HCT116 (cell line): ENCODE data around the gene AXL. TPM values are rescaled to one million over a fixed set of nuclear protein-coding genes. Genes with fewer than 3 reads are reported as not detected.

Experiments
- ATAC-seq: fragments of 200-7000 bp; cut with Tn5 transposase; 2 replicates; pipeline ENCODE4 v1.9.1; 2020; ENCODE audit warnings: mild to moderate bottlenecking, moderate library complexity
- BruUV-seq: library from RNA; stranded (reverse); fragments of 400-500 nt; replicated peaks from 2 replicates; lab custom pipeline; 2021; lab: Mats Ljungman, UMichigan
- CTCF ChIA-PET: fragments of 300-600 bp; sonication (Branson Sonifier 250); formaldehyde crosslinking; loops from one replicate; lab custom pipeline; 2021; ENCODE audit warnings: antibody characterized with exemption; lab: Charles Lee
- POLR2A ChIA-PET: fragments of 300-600, 350-600 bp; sonication (Branson Sonifier 250); formaldehyde crosslinking; loops from one replicate; lab custom pipeline; 2021; ENCODE audit warnings: antibody characterized with exemption; lab: Charles Lee
- RAD21 ChIA-PET, 2 experiments: fragments of 300-600 bp; sonication (Branson Sonifier 250); formaldehyde crosslinking; loops; one replicate each; lab custom pipeline; 2023; ENCODE audit warnings: low total read pairs in 2 of 2; ENCODE audit not compliant: uncharacterized antibody in 2 of 2, unreplicated experiment in 2 of 2, low non-redundant PET in 1 of 2; lab: Charles Lee
- DNase-seq: peaks from one replicate; pipeline ENCODE4 v3.0.0-alpha.2; 2010; ENCODE audit warnings: low read depth, low spot score
- H2AFZ ChIP-seq: fragments of 200-600 bp; shearing (Covaris generic), sonication (generic); 2 replicates; pipeline ENCODE4 v1.6.1; 2017; ENCODE audit warnings: low read depth, mixed run types, mixed read lengths, antibody characterized with exemption, low read length; ENCODE audit not compliant: poor library complexity, severe bottlenecking
- H3K27ac ChIP-seq: 2 replicates; pipeline ENCODE4 v1.5.1; 2012; ENCODE audit warnings: low read depth, low read length
- H3K27me3 ChIP-seq: fragments of 200-600 bp; sonication (generic); 2 replicates; pipeline ENCODE4 v1.6.1; 2016; ENCODE audit warnings: mixed run types, low read length, mixed read lengths; ENCODE audit not compliant: insufficient read depth
- H3K36me3 ChIP-seq, 2 experiments: fragments of 200-500 bp in 1 of 2; fragments of 200-600 bp in 1 of 2; sonication (Bioruptor generic) in 1 of 2; sonication (generic) in 1 of 2; 2 replicates each; pipeline versions ENCODE4 v1.5.1 to v1.6.1; 2014 to 2016; ENCODE audit warnings: low read length in 2 of 2, inconsistent platforms in 1 of 2, mixed read lengths in 1 of 2, mixed run types in 1 of 2; ENCODE audit not compliant: insufficient read depth in 2 of 2, control insufficient read depth in 1 of 2
- H3K4me1 ChIP-seq, 2 experiments: fragments of 200-600 bp in 1 of 2; sonication (generic) in 1 of 2; 2 replicates each; pipeline versions ENCODE4 v1.5.1 to v1.6.1; 2012 to 2017; ENCODE audit warnings: low read length in 2 of 2, inconsistent platforms in 1 of 2, mild to moderate bottlenecking in 1 of 2, mixed read lengths in 1 of 2, mixed run types in 1 of 2, moderate library complexity in 1 of 2; ENCODE audit not compliant: insufficient read depth in 2 of 2, control insufficient read depth in 1 of 2
- H3K4me2 ChIP-seq: fragments of 200-600 bp; sonication (generic); 2 replicates; pipeline ENCODE4 v1.6.1; 2017; ENCODE audit warnings: mixed run types, low read length, mixed read lengths
- H3K4me3 ChIP-seq, 2 experiments: fragments of 200-600 bp in 1 of 2; sonication (generic) in 1 of 2; replicated peaks in 1 of 2; 2 replicates each; pipeline ENCODE4 v1.5.1; 2011 to 2016; ENCODE audit warnings: low read length in 2 of 2, control low read depth in 1 of 2, low read depth in 1 of 2, mild to moderate bottlenecking in 1 of 2, mixed read lengths in 1 of 2, mixed run types in 1 of 2
- H3K79me2 ChIP-seq: fragments of 200-600 bp; sonication (generic); 2 replicates; pipeline ENCODE4 v1.6.1; 2017; ENCODE audit warnings: mild to moderate bottlenecking, mixed run types, low read length, moderate library complexity, mixed read lengths; ENCODE audit not compliant: insufficient read depth
- H3K9ac ChIP-seq: fragments of 200-600 bp; sonication (generic); 2 replicates; pipeline ENCODE4 v1.6.1; 2016; ENCODE audit warnings: low read length, mixed read lengths
- H3K9me2 ChIP-seq: fragments of 200-600 bp; sonication (generic), shearing (Covaris generic); 2 replicates; pipeline ENCODE4 v1.6.1; 2017; ENCODE audit warnings: mixed run types, mild to moderate bottlenecking, moderate library complexity; ENCODE audit not compliant: insufficient read depth
- H3K9me3 ChIP-seq, 2 experiments: fragments of 200-500 bp in 1 of 2; fragments of 200-600 bp in 1 of 2; sonication (Bioruptor generic) in 1 of 2; sonication (generic) in 1 of 2; 2 replicates each; pipeline ENCODE4 v1.6.1; 2014 to 2017; ENCODE audit warnings: low read length in 2 of 2, mixed read lengths in 2 of 2, inconsistent platforms in 1 of 2, low read depth in 1 of 2, mild to moderate bottlenecking in 1 of 2, mixed run types in 1 of 2, moderate library complexity in 1 of 2; ENCODE audit not compliant: control insufficient read depth in 1 of 2, insufficient read depth in 1 of 2
- H4K20me1 ChIP-seq: fragments of 200-600 bp; sonication (generic), shearing (Covaris generic); 2 replicates; pipeline ENCODE4 v1.6.1; 2017; ENCODE audit warnings: mixed run types, mild to moderate bottlenecking, moderate library complexity; ENCODE audit not compliant: insufficient read depth
- CBX3 ChIP-seq: IDR thresholded peaks from 2 replicates; pipeline ENCODE4 v1.6.1; 2012; ENCODE audit warnings: low read depth
- JUND ChIP-seq: IDR thresholded peaks from 2 replicates; pipeline ENCODE4 v1.6.1; 2012
- POLR2A ChIP-seq: IDR thresholded peaks from 2 replicates; pipeline ENCODE4 v1.7.0; 2011; ENCODE audit warnings: borderline replicate concordance; ENCODE audit not compliant: insufficient read depth, insufficient read length; ENCODE audit errors: extremely low read depth
- RAD21 ChIP-seq: IDR thresholded peaks from 2 replicates; pipeline ENCODE4 v1.6.1; 2012; ENCODE audit warnings: low read depth, mild to moderate bottlenecking
- TCF7L2 ChIP-seq: IDR thresholded peaks from 2 replicates; pipeline ENCODE4 v1.7.0; 2011; ENCODE audit warnings: borderline replicate concordance, inconsistent platforms; ENCODE audit not compliant: insufficient read depth, insufficient read length; ENCODE audit errors: extremely low read depth
- YY1 ChIP-seq: IDR thresholded peaks from 2 replicates; pipeline ENCODE4 v1.6.1; 2011; ENCODE audit warnings: low read length, low read depth, moderate library complexity, mild to moderate bottlenecking; ENCODE audit not compliant: insufficient replicate concordance; ENCODE audit errors: extremely low read depth
- intact Hi-C: fragments of 100-400 bp; cut with micrococcal nuclease; formaldehyde crosslinking; loops from 2 replicates; pipeline ENCODE4 v1.10.0; 2022
- total RNA-seq: library from RNA; stranded (reverse); gene quantifications from one replicate; pipeline ENCODE4 v1.2.1, GENCODE V29; 2021; ENCODE audit not compliant: unreplicated experiment
- TF ChIP-seq, protein P1 (sequence below): IDR thresholded peaks from 2 replicates; pipeline ENCODE4 v1.6.1; 2012; ENCODE audit warnings: low read depth
- TF ChIP-seq, protein P2 (sequence below): IDR thresholded peaks from 2 replicates; pipeline ENCODE4 v1.6.1; 2012

Gene AXL
- total RNA-seq, 1 experiment from 2014 or later, result 47.4 TPM

DNA sequence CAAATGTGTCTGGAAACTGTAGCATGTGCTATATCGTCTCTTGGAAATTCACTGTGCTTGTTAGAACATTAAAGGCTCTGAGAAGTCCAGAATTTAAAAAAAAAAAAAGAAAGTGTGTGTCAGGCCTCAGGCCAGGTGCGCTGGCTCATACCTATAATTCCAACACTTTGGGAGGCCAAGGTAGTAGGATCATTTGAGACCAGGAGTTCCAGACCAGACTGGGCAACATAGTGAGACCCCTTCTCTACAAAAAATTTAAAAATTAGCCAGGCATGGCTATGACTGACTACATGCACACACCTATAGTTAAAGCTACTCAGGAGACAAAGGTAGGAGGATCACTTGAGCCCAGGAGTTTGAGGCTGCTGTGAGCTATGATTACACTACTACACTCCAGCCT lies 50.0 kb downstream of the AXL start:
- DNase-seq, result no peak
- Histone ChIP-seq H3K9ac (no peak overlapping the region), H3K4me1 (peaks cover 3 to 11% of the 10 kb centered on the region in 2 experiments; a peak in 3 of 4 replicates), H3K36me3 (peaks cover 55% of the 10 kb centered on the region in 2 experiments), H4K20me1 (no peaks in the 10 kb centered on the region), H3K27ac (no peak overlapping the region), H3K4me2 (no peak overlapping the region), H3K9me3 (no peaks in the 10 kb centered on the region), H3K27me3 (no peaks in the 10 kb centered on the region), H3K4me3 (no peak overlapping the region), H3K79me2 (peaks cover 89% of the 10 kb centered on the region), H2AFZ (no peak overlapping the region), H3K9me2 (no peaks in the 10 kb centered on the region)
- BruUV-seq, result no TSS peak
- CTCF ChIA-PET, result no interaction called here
- RAD21 ChIA-PET, result no interaction called here
- TF ChIP-seq JUND, result no peak
- ATAC-seq, result no peak
- POLR2A ChIA-PET, result no interaction called here
- intact Hi-C loops, result no loop called here

DNA sequence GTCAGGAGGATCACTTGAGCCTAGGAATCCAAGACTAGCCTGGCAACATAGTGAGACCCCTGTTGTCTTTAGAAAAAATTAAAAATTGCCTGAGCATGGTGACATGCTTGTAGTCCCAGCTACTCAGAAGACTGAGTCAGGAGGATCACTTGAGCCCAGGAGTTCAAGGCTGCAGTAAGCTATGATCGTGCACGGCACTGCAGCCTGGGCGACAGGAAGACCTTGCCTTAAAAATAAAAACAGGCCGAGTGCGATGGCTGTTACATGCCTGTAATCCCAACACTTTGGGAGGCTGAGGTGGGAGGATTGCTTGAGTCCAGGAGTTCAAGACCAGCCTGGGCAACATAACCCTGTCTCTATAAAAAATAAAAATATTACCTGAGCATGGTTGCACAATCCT lies 50.5 kb downstream of the AXL start:
- Histone ChIP-seq H3K27ac (no peak overlapping the region), H4K20me1 (no peaks in the 10 kb centered on the region), H3K36me3 (peaks cover 60% of the 10 kb centered on the region in 2 experiments), H3K79me2 (peaks cover 90% of the 10 kb centered on the region), H2AFZ (no peak overlapping the region), H3K9ac (no peak overlapping the region), H3K4me1 (peaks cover 3 to 11% of the 10 kb centered on the region in 2 experiments; a peak in 3 of 4 replicates), H3K4me3 (no peak overlapping the region), H3K9me2 (no peaks in the 10 kb centered on the region), H3K4me2 (no peak overlapping the region), H3K27me3 (no peaks in the 10 kb centered on the region), H3K9me3 (no peaks in the 10 kb centered on the region)
- CTCF ChIA-PET, result no interaction called here
- DNase-seq (no peak), ATAC-seq (no peak)
- intact Hi-C loops, result no loop called here
- TF ChIP-seq YY1, result no peak
- TF ChIP-seq CBX3, result no peak
- TF ChIP-seq TCF7L2, result no peak
- TF ChIP-seq, protein P1, sequence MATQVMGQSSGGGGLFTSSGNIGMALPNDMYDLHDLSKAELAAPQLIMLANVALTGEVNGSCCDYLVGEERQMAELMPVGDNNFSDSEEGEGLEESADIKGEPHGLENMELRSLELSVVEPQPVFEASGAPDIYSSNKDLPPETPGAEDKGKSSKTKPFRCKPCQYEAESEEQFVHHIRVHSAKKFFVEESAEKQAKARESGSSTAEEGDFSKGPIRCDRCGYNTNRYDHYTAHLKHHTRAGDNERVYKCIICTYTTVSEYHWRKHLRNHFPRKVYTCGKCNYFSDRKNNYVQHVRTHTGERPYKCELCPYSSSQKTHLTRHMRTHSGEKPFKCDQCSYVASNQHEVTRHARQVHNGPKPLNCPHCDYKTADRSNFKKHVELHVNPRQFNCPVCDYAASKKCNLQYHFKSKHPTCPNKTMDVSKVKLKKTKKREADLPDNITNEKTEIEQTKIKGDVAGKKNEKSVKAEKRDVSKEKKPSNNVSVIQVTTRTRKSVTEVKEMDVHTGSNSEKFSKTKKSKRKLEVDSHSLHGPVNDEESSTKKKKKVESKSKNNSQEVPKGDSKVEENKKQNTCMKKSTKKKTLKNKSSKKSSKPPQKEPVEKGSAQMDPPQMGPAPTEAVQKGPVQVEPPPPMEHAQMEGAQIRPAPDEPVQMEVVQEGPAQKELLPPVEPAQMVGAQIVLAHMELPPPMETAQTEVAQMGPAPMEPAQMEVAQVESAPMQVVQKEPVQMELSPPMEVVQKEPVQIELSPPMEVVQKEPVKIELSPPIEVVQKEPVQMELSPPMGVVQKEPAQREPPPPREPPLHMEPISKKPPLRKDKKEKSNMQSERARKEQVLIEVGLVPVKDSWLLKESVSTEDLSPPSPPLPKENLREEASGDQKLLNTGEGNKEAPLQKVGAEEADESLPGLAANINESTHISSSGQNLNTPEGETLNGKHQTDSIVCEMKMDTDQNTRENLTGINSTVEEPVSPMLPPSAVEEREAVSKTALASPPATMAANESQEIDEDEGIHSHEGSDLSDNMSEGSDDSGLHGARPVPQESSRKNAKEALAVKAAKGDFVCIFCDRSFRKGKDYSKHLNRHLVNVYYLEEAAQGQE, result no peak
- no peak for TF ChIP-seq POLR2A
- TF ChIP-seq, protein P2, sequence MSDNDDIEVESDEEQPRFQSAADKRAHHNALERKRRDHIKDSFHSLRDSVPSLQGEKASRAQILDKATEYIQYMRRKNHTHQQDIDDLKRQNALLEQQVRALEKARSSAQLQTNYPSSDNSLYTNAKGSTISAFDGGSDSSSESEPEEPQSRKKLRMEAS, result no peak
- TF ChIP-seq RAD21, result no peak
- BruUV-seq, result no TSS peak
- POLR2A ChIA-PET, result no interaction called here
- RAD21 ChIA-PET, result no interaction called here
